ENCODE results near the gene UPF3A.

DNA sequence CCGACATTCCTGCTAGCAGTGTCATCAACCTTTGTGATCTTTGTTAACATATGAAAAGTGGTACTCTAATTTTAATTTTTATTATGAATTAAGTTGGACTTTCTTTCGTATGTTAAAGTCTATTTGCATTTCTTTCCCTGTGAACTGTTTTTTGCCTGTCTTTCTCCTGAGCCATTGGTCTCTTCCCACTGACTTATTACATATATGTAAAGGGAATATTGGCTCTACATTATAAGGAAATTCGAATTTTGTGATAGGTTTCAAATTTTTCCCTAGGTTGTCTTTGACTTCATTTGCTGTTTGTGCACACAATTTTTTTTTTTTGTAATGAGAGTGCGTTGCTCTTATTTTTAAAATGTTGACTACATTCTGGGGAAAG is 47.1 kb upstream of the UPF3A start:
- TF ChIP-seq, protein P1, sequence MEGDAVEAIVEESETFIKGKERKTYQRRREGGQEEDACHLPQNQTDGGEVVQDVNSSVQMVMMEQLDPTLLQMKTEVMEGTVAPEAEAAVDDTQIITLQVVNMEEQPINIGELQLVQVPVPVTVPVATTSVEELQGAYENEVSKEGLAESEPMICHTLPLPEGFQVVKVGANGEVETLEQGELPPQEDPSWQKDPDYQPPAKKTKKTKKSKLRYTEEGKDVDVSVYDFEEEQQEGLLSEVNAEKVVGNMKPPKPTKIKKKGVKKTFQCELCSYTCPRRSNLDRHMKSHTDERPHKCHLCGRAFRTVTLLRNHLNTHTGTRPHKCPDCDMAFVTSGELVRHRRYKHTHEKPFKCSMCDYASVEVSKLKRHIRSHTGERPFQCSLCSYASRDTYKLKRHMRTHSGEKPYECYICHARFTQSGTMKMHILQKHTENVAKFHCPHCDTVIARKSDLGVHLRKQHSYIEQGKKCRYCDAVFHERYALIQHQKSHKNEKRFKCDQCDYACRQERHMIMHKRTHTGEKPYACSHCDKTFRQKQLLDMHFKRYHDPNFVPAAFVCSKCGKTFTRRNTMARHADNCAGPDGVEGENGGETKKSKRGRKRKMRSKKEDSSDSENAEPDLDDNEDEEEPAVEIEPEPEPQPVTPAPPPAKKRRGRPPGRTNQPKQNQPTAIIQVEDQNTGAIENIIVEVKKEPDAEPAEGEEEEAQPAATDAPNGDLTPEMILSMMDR (IDR thresholded peaks at IDR 0.05): no peak
- no peak for TF ChIP-seq POLR2A (IDR thresholded peaks at IDR 0.05)

All from right lobe of liver (tissue), 4 donors.